ENCODE measurements around the gene SHC3.

The SHC3 gene

GRCh38 chr9:89179895-89180734, 1.5 kb upstream of the SHC3 start:
- Histone ChIP-seq H3K27me3 (ENCODE audit: control insufficient read depth, insufficient read depth, low read length) (peaks cover 11% of the 10 kb centered on the region), H3K4me3 (ENCODE audit: low read length) (peak overlapping the region; percentile 66), H3K9ac (ENCODE audit: low read length) (no peak overlapping the region), H3K4me1 (ENCODE audit: control insufficient read depth, insufficient read depth, low read length) (peaks cover 14% of the 10 kb centered on the region), H3K36me3 (ENCODE audit: control insufficient read depth, insufficient read depth, low read length) (no peaks in the 10 kb centered on the region), H3K27ac (ENCODE audit: low read depth, low read length) (peak overlapping the region; percentile 26)

DNA sequence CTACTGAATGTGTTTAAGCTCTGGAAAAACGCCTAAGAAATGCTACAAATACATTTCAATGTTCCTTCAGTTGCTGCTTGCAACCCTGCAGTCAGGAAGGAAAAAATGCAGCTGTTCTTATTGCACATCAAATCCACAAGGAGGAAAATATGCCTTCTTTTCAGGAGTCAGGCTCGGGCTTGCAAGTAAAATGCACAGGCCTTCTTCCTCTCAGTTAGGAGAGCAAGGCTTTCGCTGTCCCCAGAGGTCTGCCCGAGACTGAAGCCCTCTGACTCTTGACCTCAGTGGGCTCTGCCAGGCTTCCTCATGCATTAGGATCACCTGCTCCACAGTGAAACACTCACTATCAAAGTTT, 899 bp upstream of the SHC3 start:
- peak overlapping the region; percentile 26 for H3K27ac ChIP-seq (ENCODE audit: low read depth, low read length)
- H3K4me3 ChIP-seq (ENCODE audit: low read length), result peak overlapping the region; percentile 66
- no peak overlapping the region for H3K9ac ChIP-seq (ENCODE audit: low read length)
- no peaks in the 10 kb centered on the region for H3K36me3 ChIP-seq (ENCODE audit: control insufficient read depth, insufficient read depth, low read length)
- peaks cover 14% of the 10 kb centered on the region for H3K4me1 ChIP-seq (ENCODE audit: control insufficient read depth, insufficient read depth, low read length)
- H3K27me3 ChIP-seq (ENCODE audit: control insufficient read depth, insufficient read depth, low read length), result peaks cover 11% of the 10 kb centered on the region

GRCh38 chr9:89178830-89179539, 367 bp upstream of the SHC3 start:
- Histone ChIP-seq H3K9ac (ENCODE audit: low read length) (no peak overlapping the region), H3K4me1 (ENCODE audit: control insufficient read depth, insufficient read depth, low read length) (peaks cover 14% of the 10 kb centered on the region), H3K27ac (ENCODE audit: low read depth, low read length) (no peak overlapping the region), H3K27me3 (ENCODE audit: control insufficient read depth, insufficient read depth, low read length) (peaks cover 11% of the 10 kb centered on the region), H3K36me3 (ENCODE audit: control insufficient read depth, insufficient read depth, low read length) (no peaks in the 10 kb centered on the region), H3K4me3 (ENCODE audit: low read length) (peak overlapping the region; percentile 66)

DNA sequence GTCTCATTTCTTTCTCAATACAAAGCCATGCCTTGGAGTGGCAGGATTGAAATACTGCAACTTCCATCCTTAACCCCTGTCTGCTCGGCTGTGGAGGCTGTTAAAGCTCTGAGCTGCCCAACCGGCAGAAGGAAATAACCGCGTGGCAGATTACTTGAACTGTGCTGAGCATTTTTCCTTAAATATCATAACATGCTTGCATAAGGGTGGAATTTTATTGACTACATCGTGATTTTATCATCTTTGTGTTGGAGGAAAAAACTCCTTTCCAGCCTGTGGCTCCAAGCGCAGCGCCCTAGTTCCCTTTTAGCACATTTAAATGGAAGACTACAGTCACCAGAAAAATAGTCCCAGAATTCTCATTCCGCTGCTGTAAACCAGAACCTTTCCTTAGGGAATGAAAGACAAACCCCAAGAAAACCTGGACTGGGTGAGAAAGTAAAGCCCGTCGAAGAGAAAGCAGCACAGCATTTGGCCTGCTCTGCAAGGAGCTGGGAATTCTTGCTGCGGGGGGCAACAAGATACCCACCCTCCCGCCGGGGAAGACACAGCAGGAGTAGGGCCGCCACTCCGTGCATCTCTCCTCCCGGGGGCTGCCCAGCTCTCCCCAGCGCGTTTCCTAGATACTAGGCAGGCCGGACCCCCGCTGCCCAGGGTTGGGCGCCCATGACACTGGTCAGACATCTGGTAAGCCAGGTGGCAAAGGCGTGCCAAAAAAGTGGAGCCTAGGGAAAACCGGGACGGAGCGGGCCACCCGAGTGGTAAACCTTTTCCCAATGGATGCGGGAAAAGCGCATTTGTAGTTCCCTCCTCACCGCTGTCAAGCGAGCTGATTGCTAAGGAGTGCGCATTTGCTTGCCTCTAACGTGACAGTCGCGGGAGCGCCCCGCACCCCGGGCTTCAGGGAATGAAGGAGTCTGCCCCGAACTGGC, 1.3 kb downstream of the SHC3 start:
- H3K27me3 ChIP-seq (ENCODE audit: control insufficient read depth, insufficient read depth, low read length), result peaks cover 13% of the 10 kb centered on the region
- peaks cover 14% of the 10 kb centered on the region for H3K4me1 ChIP-seq (ENCODE audit: control insufficient read depth, insufficient read depth, low read length)
- H3K4me3 ChIP-seq (ENCODE audit: low read length), result peak overlapping the region; percentile 45
- no peaks in the 10 kb centered on the region for H3K36me3 ChIP-seq (ENCODE audit: control insufficient read depth, insufficient read depth, low read length)
- no peak overlapping the region for H3K27ac ChIP-seq (ENCODE audit: low read depth, low read length)
- no peak overlapping the region for H3K9ac ChIP-seq (ENCODE audit: low read length)

DNA sequence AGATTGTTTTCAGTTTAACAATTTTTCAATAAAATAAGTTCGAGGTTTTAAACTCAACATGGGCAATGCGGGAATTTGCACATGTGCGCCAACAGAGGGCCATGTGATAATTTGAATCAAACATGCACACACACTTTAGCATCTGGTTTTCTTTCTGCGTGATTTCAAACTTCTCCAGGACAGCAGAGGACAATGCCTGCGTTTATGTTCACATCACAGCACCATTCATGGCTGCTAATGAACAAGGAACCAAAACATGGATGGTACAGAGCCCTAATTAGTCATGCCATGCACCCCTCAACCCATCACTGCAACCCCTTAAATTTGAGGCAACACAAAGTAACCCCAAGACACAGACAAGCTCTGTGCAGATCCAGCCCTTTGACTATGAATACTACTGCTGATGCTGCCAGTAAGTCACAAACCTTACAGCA, 2.8 kb downstream of the SHC3 start:
- H3K27me3 ChIP-seq (ENCODE audit: control insufficient read depth, insufficient read depth, low read length), result peaks cover 13% of the 10 kb centered on the region
- peaks cover 14% of the 10 kb centered on the region for H3K4me1 ChIP-seq (ENCODE audit: control insufficient read depth, insufficient read depth, low read length)
- no peaks in the 10 kb centered on the region for H3K36me3 ChIP-seq (ENCODE audit: control insufficient read depth, insufficient read depth, low read length)
- H3K9ac ChIP-seq (ENCODE audit: low read length), result no peak overlapping the region
- H3K27ac ChIP-seq (ENCODE audit: low read depth, low read length), result no peak overlapping the region
- H3K4me3 ChIP-seq (ENCODE audit: low read length), result no peak overlapping the region

DNA sequence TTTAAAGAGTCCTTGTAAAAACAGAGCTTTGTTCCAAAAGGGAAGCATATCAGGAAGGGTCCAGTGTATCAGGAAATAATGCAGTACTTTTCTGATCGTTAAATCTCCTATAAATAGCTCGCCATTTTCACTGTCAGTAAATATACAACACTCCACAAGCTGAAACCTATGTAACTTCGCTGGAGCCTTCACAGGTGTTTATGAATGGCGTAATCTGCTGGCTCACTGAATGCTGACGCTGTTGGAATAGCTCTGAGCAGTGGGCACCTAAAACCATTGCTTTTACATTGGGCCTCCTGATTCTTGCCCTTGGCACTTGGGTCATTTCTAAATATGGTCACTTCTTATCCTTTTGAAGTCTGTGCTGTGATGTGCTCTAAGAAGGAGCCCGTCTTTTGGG, 4.3 kb downstream of the SHC3 start:
- Histone ChIP-seq H3K27me3 (ENCODE audit: control insufficient read depth, insufficient read depth, low read length) (peaks cover 13% of the 10 kb centered on the region), H3K36me3 (ENCODE audit: control insufficient read depth, insufficient read depth, low read length) (no peaks in the 10 kb centered on the region), H3K27ac (ENCODE audit: low read depth, low read length) (no peak overlapping the region), H3K4me3 (ENCODE audit: low read length) (no peak overlapping the region), H3K9ac (ENCODE audit: low read length) (no peak overlapping the region), H3K4me1 (ENCODE audit: control insufficient read depth, insufficient read depth, low read length) (peaks cover 3% of the 10 kb centered on the region)

- no peak overlapping the region for H3K27ac ChIP-seq (ENCODE audit: low read depth, low read length)
- H3K9ac ChIP-seq (ENCODE audit: low read length), result no peak overlapping the region
- H3K4me1 ChIP-seq (ENCODE audit: control insufficient read depth, insufficient read depth, low read length), result no peaks in the 10 kb centered on the region
- H3K4me3 ChIP-seq (ENCODE audit: low read length), result no peak overlapping the region
- no peaks in the 10 kb centered on the region for H3K36me3 ChIP-seq (ENCODE audit: control insufficient read depth, insufficient read depth, low read length)
- H3K27me3 ChIP-seq (ENCODE audit: control insufficient read depth, insufficient read depth, low read length), result peaks cover 7% of the 10 kb centered on the region
Observed at GRCh38 chr9:89173072-89173471, 5.5 kb downstream of the SHC3 start.

- H3K9ac ChIP-seq (ENCODE audit: low read length), result no peak overlapping the region
- H3K36me3 ChIP-seq (ENCODE audit: control insufficient read depth, insufficient read depth, low read length), result no peaks in the 10 kb centered on the region
- peaks cover 4% of the 10 kb centered on the region for H3K27me3 ChIP-seq (ENCODE audit: control insufficient read depth, insufficient read depth, low read length)
- no peak overlapping the region for H3K4me3 ChIP-seq (ENCODE audit: low read length)
- H3K4me1 ChIP-seq (ENCODE audit: control insufficient read depth, insufficient read depth, low read length), result no peaks in the 10 kb centered on the region
- H3K27ac ChIP-seq (ENCODE audit: low read depth, low read length), result no peak overlapping the region
Observed at GRCh38 chr9:89172398-89172797, 6.2 kb downstream of the SHC3 start.

DNA sequence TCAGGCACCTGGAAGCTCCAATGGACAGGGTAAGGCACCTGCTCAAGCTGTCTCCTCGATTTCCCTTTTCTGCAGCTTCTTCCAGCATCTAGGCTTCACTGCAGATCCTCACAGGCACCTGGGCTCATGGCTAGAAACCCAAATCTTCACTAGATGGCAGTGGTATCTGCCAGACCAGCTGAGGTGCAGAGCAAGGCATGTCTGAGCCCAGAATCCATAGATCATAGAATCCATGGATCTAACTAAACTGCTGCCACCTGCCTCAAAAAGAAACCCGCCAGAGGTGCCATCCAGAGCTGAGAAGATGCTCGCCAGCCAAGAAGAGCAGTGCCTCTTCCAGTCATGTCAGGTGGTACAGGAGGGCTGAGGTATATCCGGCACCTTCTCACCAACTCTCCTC, 6.9 kb downstream of the SHC3 start:
- no peaks in the 10 kb centered on the region for H3K4me1 ChIP-seq (ENCODE audit: control insufficient read depth, insufficient read depth, low read length)
- H3K4me3 ChIP-seq (ENCODE audit: low read length), result no peak overlapping the region
- no peak overlapping the region for H3K9ac ChIP-seq (ENCODE audit: low read length)
- H3K36me3 ChIP-seq (ENCODE audit: control insufficient read depth, insufficient read depth, low read length), result no peaks in the 10 kb centered on the region
- peak overlapping the region; percentile 21 for H3K27ac ChIP-seq (ENCODE audit: low read depth, low read length)
- H3K27me3 ChIP-seq (ENCODE audit: control insufficient read depth, insufficient read depth, low read length), result peaks cover 2% of the 10 kb centered on the region

GRCh38 chr9:89171231-89171630, 7.4 kb downstream of the SHC3 start:
- Histone ChIP-seq H3K27me3 (ENCODE audit: control insufficient read depth, insufficient read depth, low read length) (peaks cover 2% of the 10 kb centered on the region), H3K4me1 (ENCODE audit: control insufficient read depth, insufficient read depth, low read length) (no peaks in the 10 kb centered on the region), H3K4me3 (ENCODE audit: low read length) (no peak overlapping the region), H3K9ac (ENCODE audit: low read length) (no peak overlapping the region), H3K27ac (ENCODE audit: low read depth, low read length) (peak overlapping the region; percentile 21), H3K36me3 (ENCODE audit: control insufficient read depth, insufficient read depth, low read length) (no peaks in the 10 kb centered on the region)

GRCh38 chr9:89168901-89169813, 9.5 kb downstream of the SHC3 start:
- H3K27me3 ChIP-seq (ENCODE audit: control insufficient read depth, insufficient read depth, low read length), result peaks cover 2% of the 10 kb centered on the region
- H3K4me1 ChIP-seq (ENCODE audit: control insufficient read depth, insufficient read depth, low read length), result no peaks in the 10 kb centered on the region
- H3K36me3 ChIP-seq (ENCODE audit: control insufficient read depth, insufficient read depth, low read length), result no peaks in the 10 kb centered on the region
- no peak overlapping the region for H3K4me3 ChIP-seq (ENCODE audit: low read length)
- no peak overlapping the region for H3K9ac ChIP-seq (ENCODE audit: low read length)
- no peak overlapping the region for H3K27ac ChIP-seq (ENCODE audit: low read depth, low read length)
